Neural cell (in vitro differentiated cells): ENCODE results near the gene HIVEP3. TPM values are rescaled to one million over a fixed set of nuclear protein-coding genes. Genes with fewer than 3 reads are reported as not detected.

Experiments used
- H2AFZ ChIP-seq: fragments of 200-600, 300-800 bp; sonication (generic), shearing (Covaris generic); 2 replicates; pipeline ENCODE4 v1.6.0; 2014; ENCODE audit warnings: low read depth, mild to moderate bottlenecking, antibody characterized with exemption, low read length, moderate library complexity
- H3F3A ChIP-seq: fragments of 200-600 bp; shearing (Covaris generic); 2 replicates; pipeline ENCODE4 v1.6.1; 2016; ENCODE audit warnings: mild to moderate bottlenecking, moderate library complexity, mixed read lengths, antibody characterized with exemption, low read length; ENCODE audit not compliant: insufficient read depth, poor library complexity, severe bottlenecking
- H3K27ac ChIP-seq: fragments of 200-600, 300-800 bp; sonication (generic), shearing (Covaris generic); 2 replicates; pipeline ENCODE4 v1.5.1; 2014; ENCODE audit warnings: mild to moderate bottlenecking, low read length, moderate library complexity
- H3K27me3 ChIP-seq: fragments of 300-800, 200-600 bp; sonication (generic), shearing (Covaris generic); 2 replicates; pipeline ENCODE4 v1.6.0; 2014; ENCODE audit warnings: mild to moderate bottlenecking, low read depth, low read length, moderate library complexity; ENCODE audit not compliant: insufficient read depth
- H3K36me3 ChIP-seq: fragments of 300-800, 200-600 bp; sonication (generic), shearing (Covaris generic); 2 replicates; pipeline ENCODE4 v1.5.1; 2014; ENCODE audit warnings: mild to moderate bottlenecking, antibody characterized with exemption, low read length, moderate library complexity; ENCODE audit not compliant: insufficient read depth
- H3K4me2 ChIP-seq: fragments of 300-800, 200-600 bp; sonication (generic), shearing (Covaris generic); 2 replicates; pipeline ENCODE4 v1.6.0; 2014; ENCODE audit warnings: mild to moderate bottlenecking, low read length
- H3K4me3 ChIP-seq: fragments of 300-800, 200-600 bp; sonication (generic), shearing (Covaris generic); 2 replicates; pipeline ENCODE4 v1.5.1; 2014; ENCODE audit warnings: mild to moderate bottlenecking, low read length, moderate library complexity
- H3K79me2 ChIP-seq: fragments of 200-600 bp; shearing (Covaris generic); replicated peaks from 2 replicates; pipeline ENCODE4 v1.6.0; 2014; ENCODE audit warnings: mild to moderate bottlenecking, low read length, moderate library complexity; ENCODE audit not compliant: insufficient read depth
- H3K9ac ChIP-seq: fragments of 300-800, 200-600 bp; sonication (generic), shearing (Covaris generic); 2 replicates; pipeline ENCODE4 v1.6.1; 2016; ENCODE audit warnings: mild to moderate bottlenecking, low read length, mixed read lengths
- H3K9me2 ChIP-seq: fragments of 200-600 bp; shearing (Covaris generic); 2 replicates; pipeline ENCODE4 v1.6.1; 2016; ENCODE audit warnings: mild to moderate bottlenecking, low read length, mixed read lengths; ENCODE audit not compliant: insufficient read depth
- H3K9me3 ChIP-seq: fragments of 200-600, 300-800 bp; sonication (generic), shearing (Covaris generic); 2 replicates; pipeline ENCODE4 v1.6.1; 2016; ENCODE audit warnings: mild to moderate bottlenecking, mixed run types, low read length, moderate library complexity, mixed read lengths
- H4K20me1 ChIP-seq: fragments of 200-600 bp; shearing (Covaris generic); 2 replicates; pipeline ENCODE4 v1.6.1; 2016; ENCODE audit warnings: mild to moderate bottlenecking, mixed run types; ENCODE audit not compliant: insufficient read depth
- CTCF ChIP-seq: fragments of 450-650 bp; IDR thresholded peaks from 2 replicates; pipeline ENCODE4 v1.5.1; 2014; ENCODE audit warnings: antibody characterized with exemption, mild to moderate bottlenecking, moderate library complexity; ENCODE audit not compliant: poor library complexity, severe bottlenecking
- EP300 ChIP-seq: fragments of 450-650 bp; conservative IDR thresholded peaks from 2 replicates; pipeline ENCODE4 v1.6.1; 2014; ENCODE audit warnings: antibody characterized with exemption, mild to moderate bottlenecking, moderate library complexity; ENCODE audit not compliant: poor library complexity, severe bottlenecking
- EZH2 ChIP-seq: fragments of 200-600, 300-800 bp; shearing (Covaris generic), sonication (generic); IDR thresholded peaks from 2 replicates; pipeline ENCODE4 v1.6.1; 2014; ENCODE audit warnings: antibody characterized with exemption, low read length, borderline replicate concordance, mild to moderate bottlenecking; ENCODE audit not compliant: insufficient read depth, poor library complexity, severe bottlenecking
- MXI1 ChIP-seq: fragments of 450-650 bp; conservative IDR thresholded peaks from 2 replicates; pipeline ENCODE4 v1.6.1; 2014; ENCODE audit warnings: antibody characterized with exemption, mild to moderate bottlenecking; ENCODE audit not compliant: poor library complexity, severe bottlenecking
- POLR2AphosphoS5 ChIP-seq: IDR thresholded peaks from 2 replicates; pipeline ENCODE4 v1.6.1; 2012
- RAD21 ChIP-seq: fragments of 450-650 bp; conservative IDR thresholded peaks from 2 replicates; pipeline ENCODE4 v1.6.1; 2014; ENCODE audit warnings: antibody characterized with exemption, mild to moderate bottlenecking, moderate library complexity
- REST ChIP-seq: IDR thresholded peaks from 2 replicates; pipeline ENCODE4 v1.6.1; 2012; ENCODE audit warnings: borderline replicate concordance
- SMC3 ChIP-seq: fragments of 450-650 bp; conservative IDR thresholded peaks from 2 replicates; pipeline ENCODE4 v1.6.1; 2014; ENCODE audit warnings: antibody characterized with exemption, mild to moderate bottlenecking, moderate library complexity; ENCODE audit not compliant: poor library complexity
- TAF1 ChIP-seq: IDR thresholded peaks from 2 replicates; pipeline ENCODE4 v1.6.1; 2012; ENCODE audit warnings: low read depth
- polyA plus RNA-seq: library from polyadenylated mRNA; depleted of rRNA; stranded (reverse); fragments of >200 nt; gene quantifications from 2 replicates; pipeline ENCODE4 v1.2.3, GENCODE V29; 2014

Gene HIVEP3
- polyA plus RNA-seq, 1 donor from 2014 or later = 2.6 TPM

DNA sequence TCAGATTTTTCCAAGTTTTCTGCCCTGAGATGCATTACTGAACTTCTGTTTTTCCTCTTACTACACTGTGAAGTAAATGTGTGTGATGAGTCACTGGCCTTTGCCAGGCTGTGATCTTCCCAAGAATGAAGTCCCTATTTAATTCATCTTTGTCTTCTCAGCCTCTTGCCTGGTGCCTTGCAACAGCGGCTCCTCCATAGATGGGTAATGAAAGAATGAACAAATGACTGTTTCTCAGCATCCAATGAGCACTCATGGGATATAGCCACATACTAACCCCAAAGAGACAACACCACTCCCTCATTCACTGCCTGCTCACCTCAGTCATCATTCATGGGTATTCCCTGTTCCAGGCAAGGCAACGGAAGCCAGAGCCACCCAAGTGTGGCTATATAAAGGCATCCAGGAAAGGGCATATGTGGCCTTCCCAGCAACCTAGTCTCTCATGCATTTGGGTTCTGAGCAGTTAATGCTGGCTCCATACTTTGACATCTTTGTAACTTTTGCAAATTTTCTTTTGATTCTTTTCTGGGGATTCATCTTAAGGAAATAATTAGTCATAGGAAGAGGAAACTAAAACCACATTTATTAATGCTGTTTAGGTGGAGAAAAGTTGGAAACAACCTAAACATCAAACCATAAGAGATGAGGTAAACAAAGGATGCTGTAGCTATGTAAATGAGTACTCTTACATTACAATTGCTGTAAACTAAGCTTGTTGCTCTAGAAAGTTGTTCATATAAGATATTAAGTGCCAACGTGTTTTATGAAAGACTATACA, 71.9 kb downstream of the HIVEP3 start:
- Histone ChIP-seq H3K9me3 (no peaks in the 10 kb centered on the region), H3K27me3 (no peaks in the 10 kb centered on the region), H3K79me2 (no peaks in the 10 kb centered on the region), H3K9ac (no peak overlapping the region), H3K4me3 (no peak overlapping the region), H3F3A (no peaks in the 10 kb centered on the region), H3K36me3 (no peaks in the 10 kb centered on the region), H4K20me1 (no peaks in the 10 kb centered on the region), H3K9me2 (no peaks in the 10 kb centered on the region), H2AFZ (no peak overlapping the region), H3K4me2 (no peak overlapping the region), H3K27ac (no peak overlapping the region)
- TF ChIP-seq EZH2 (no peak), EP300 (no peak), CTCF (no peak), SMC3 (no peak), TAF1 (no peak), MXI1 (no peak), POLR2AphosphoS5 (no peak)

DNA sequence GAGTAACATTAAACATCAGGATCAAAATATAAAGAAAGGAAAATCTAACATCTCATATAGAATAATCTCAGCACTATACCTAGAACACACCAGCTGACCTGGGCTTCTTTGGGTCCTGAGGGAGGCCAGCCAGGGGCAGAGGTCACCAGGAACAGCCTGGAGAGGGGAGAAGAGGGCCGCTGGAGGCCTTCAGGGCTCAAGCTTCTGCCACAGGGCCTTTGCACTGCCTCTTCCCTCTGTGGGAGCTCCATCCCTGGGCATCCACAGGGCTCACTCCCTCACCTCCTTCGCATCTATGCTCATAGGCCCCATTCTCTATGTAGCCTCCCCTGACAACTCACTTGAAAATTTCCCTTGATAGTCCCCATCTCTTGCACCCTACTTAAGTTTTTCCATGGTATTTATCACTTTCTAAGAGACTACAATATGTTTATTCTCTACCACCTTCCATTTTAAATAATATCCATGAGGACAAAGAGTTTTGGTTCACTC, 73.9 kb downstream of the HIVEP3 start:
- Histone ChIP-seq H4K20me1 (no peaks in the 10 kb centered on the region), H3K9me2 (no peaks in the 10 kb centered on the region), H3K9ac (no peak overlapping the region), H3K79me2 (no peaks in the 10 kb centered on the region), H3F3A (no peaks in the 10 kb centered on the region), H3K9me3 (no peaks in the 10 kb centered on the region), H3K4me3 (no peak overlapping the region), H3K27ac (no peak overlapping the region), H2AFZ (no peak overlapping the region), H3K27me3 (no peaks in the 10 kb centered on the region), H3K36me3 (no peaks in the 10 kb centered on the region), H3K4me2 (no peak overlapping the region)
- TF ChIP-seq EZH2 (no peak), REST (no peak), SMC3 (no peak), TAF1 (no peak), CTCF (no peak), POLR2AphosphoS5 (no peak), EP300 (no peak), MXI1 (no peak), RAD21 (no peak)
